ENCODE results near the gene LGR4. TPM values are rescaled to one million over a fixed set of nuclear protein-coding genes. Genes with fewer than 3 reads are reported as not detected.

The LGR4 gene
- total and polyA plus RNA-seq, 2 of the 4 experiments (the other 2 are of a cell fraction) = 2.9 to 6.8 TPM

DNA sequence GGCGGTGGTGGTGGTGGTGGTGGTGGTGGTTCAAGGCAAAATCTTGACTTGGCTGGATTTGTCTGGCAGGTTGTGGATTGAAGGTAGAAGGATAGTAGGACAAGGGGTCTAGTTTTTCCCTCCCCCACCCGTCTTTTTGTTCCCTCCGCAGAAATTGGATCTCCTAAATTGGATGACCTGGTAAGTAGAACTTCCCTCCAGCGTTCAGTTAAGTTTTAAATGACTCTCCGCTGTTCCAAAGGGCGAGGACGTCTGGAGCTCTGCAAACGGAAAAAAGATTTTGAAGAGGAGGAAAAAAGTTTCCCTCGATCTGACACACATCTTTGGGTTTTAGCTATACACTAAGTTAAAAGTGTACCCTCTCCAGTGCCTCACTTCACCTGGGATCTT lies 422 bp upstream of the LGR4 start:
- intact Hi-C loops (cut with micrococcal nuclease) (loop anchor here (5.0 kb wide), 3 partner anchors 76 to 176 kb away; partner anchors contain the start of gene CCDC34), dilution Hi-C loops (cut with HindIII; ENCODE audit: low sequenced_read_pairs, unreplicated experiment) (no loop called here), in situ Hi-C loops (cut with MboI; ENCODE audit: low sequenced_read_pairs) (no loop called here)
- ChIA-PET POLR2A (ENCODE audit: unreplicated experiment) (interaction anchor here (0.5 kb wide), 1 partner anchor 499 kb away, joined by 3 read pairs; no protein-coding TSS in a partner anchor), CTCF (interaction anchor here (1.0 kb wide), 2 partner anchors 13 to 24 kb away, joined by 3 to 4 read pairs; no protein-coding TSS in a partner anchor)
- BruUV-seq (replicated peaks) = no TSS peak
- Histone ChIP-seq H3K4me1 (ENCODE audit: control insufficient read depth, insufficient read depth, low read length) (peaks cover 7% of the 10 kb centered on the region), H2AK5ac (ENCODE audit: low read depth, low read length) (no peak overlapping the region), H3K27ac (ENCODE audit: insufficient read depth, low read length) (no peak overlapping the region), H3K79me1 (ENCODE audit: low read depth in 1 of 2, low read length in 2 of 2) (peaks cover 18 to 20% of the 10 kb centered on the region in 2 experiments; a peak in 3 of 4 replicates), H3K36me3 (ENCODE audit: control insufficient read depth, insufficient read depth, low read length) (no peaks in the 10 kb centered on the region), H2AK9ac (replicated peaks; ENCODE audit: low read depth, low read length, poor library complexity) (no peak overlapping the region), H3K56ac (ENCODE audit: extremely low read depth, insufficient read depth, low read length) (no peak overlapping the region), H2BK120ac (ENCODE audit: low read depth, low read length) (no peak overlapping the region), H3K9ac (ENCODE audit: low read depth, low read length) (no peak overlapping the region), H3K27me3 (ENCODE audit: control insufficient read depth, insufficient read depth, low read length) (no peaks in the 10 kb centered on the region), H3K14ac (replicated peaks; ENCODE audit: low read depth, low read length) (no peak overlapping the region), H4K20me1 (ENCODE audit: insufficient read depth, low read length) (no peaks in the 10 kb centered on the region), H2BK5ac (ENCODE audit: low read depth, low read length, poor library complexity, severe bottlenecking) (no peak overlapping the region), H2AFZ (replicated peaks; ENCODE audit: low read length, poor library complexity) (no peak overlapping the region), H3K4ac (ENCODE audit: low read depth, low read length) (no peak overlapping the region), H3K9me1 (ENCODE audit: insufficient read depth, low read length) (no peaks in the 10 kb centered on the region), H4K5ac (ENCODE audit: low read depth, low read length) (no peak overlapping the region), H3K4me2 (ENCODE audit: low read depth, low read length) (peak overlapping the region; percentile 69), H3K4me3 (ENCODE audit: insufficient read depth, low read depth, low read length) (peak overlapping the region; percentile 22; the same call in 1 of the 2 replicates), H3K23ac (ENCODE audit: low read depth, low read length) (no peak overlapping the region), H4K91ac (ENCODE audit: insufficient read depth, low read depth, low read length) (no peak overlapping the region), H4K8ac (ENCODE audit: low read depth in 2 of 2, low read length in 2 of 2) (no peak overlapping the region), H3K18ac (ENCODE audit: low read depth, low read length) (no peak overlapping the region), H2BK20ac (ENCODE audit: low read depth, low read length) (no peak overlapping the region), H3K9me3 (ENCODE audit: control insufficient read depth, insufficient read depth, low read length) (no peaks in the 10 kb centered on the region), H2BK15ac (ENCODE audit: low read depth, low read length) (no peak overlapping the region)
- TF ChIP-seq RAD21 (IDR thresholded peaks at IDR 0.05; ENCODE audit: low read length) (no peak), RCOR1 (IDR thresholded peaks at IDR 0.05; ENCODE audit: insufficient replicate concordance, low read length) (no peak), NFE2L2 (IDR thresholded peaks at IDR 0.05; ENCODE audit: low read depth, low read length) (no peak), CTCF (conservative IDR thresholded peaks at IDR 0.05; ENCODE audit: low read depth, low read length) (no peak), BHLHE40 (IDR thresholded peaks at IDR 0.05; ENCODE audit: low read depth, low read length) (no peak), MAFK (IDR thresholded peaks at IDR 0.05; ENCODE audit: low read depth, low read length) (no peak), FOS (IDR thresholded peaks at IDR 0.05; ENCODE audit: low read depth, low read length) (no peak), USF2 (IDR thresholded peaks at IDR 0.05; ENCODE audit: low read depth, low read length) (no peak), CHD1 (IDR thresholded peaks at IDR 0.05; ENCODE audit: low read depth, low read length) (no peak), SMC3 (IDR thresholded peaks at IDR 0.05; ENCODE audit: low read depth, low read length) (no peak), POLR2A (IDR thresholded peaks at IDR 0.05; ENCODE audit: low read depth, low read length) (no peak), RFX5 (IDR thresholded peaks at IDR 0.05; ENCODE audit: low read depth, low read length) (no peak), MAZ (IDR thresholded peaks at IDR 0.05; ENCODE audit: borderline replicate concordance, low read depth, low read length) (no peak), MXI1 (IDR thresholded peaks at IDR 0.05; ENCODE audit: borderline replicate concordance, low read depth, low read length) (no peak), CEBPB (IDR thresholded peaks at IDR 0.05; ENCODE audit: low read depth, low read length) (no peak)
- TF ChIP-seq, protein P1, sequence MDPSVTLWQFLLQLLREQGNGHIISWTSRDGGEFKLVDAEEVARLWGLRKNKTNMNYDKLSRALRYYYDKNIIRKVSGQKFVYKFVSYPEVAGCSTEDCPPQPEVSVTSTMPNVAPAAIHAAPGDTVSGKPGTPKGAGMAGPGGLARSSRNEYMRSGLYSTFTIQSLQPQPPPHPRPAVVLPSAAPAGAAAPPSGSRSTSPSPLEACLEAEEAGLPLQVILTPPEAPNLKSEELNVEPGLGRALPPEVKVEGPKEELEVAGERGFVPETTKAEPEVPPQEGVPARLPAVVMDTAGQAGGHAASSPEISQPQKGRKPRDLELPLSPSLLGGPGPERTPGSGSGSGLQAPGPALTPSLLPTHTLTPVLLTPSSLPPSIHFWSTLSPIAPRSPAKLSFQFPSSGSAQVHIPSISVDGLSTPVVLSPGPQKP (IDR thresholded peaks at IDR 0.05; ENCODE audit: borderline replicate concordance, low read depth, low read length) = no peak
- no peak for ATAC-seq (ENCODE audit: low read depth)
- no CpG with 5 or more reads among the region's 9 CpGs for WGBS, 2 experiments (ENCODE audit: extremely low coverage in 2 of 2, insufficient read length in 1 of 2)
- DNase-seq = no peak

All from IMR-90 (cell line).